Mesenchymal stem cell (in vitro differentiated cells and primary cell): Measurements from ENCODE around the gene C16orf86.

Source experiments
- DNase-seq: peaks from one replicate; pipeline ENCODE4 v3.0.0-alpha.2; 2013
- H2AFZ ChIP-seq: one replicate; pipeline ENCODE4 v1.6.1; 2013; ENCODE audit warnings: low read depth, mild to moderate bottlenecking, control low read depth, inconsistent platforms, low read length, moderate library complexity
- H2AK5ac ChIP-seq: 2 replicates; pipeline ENCODE4 v1.6.1; 2013; ENCODE audit warnings: low read length, moderate library complexity, mild to moderate bottlenecking, inconsistent platforms; ENCODE audit not compliant: severe bottlenecking
- H2BK120ac ChIP-seq: one replicate; pipeline ENCODE4 v1.6.1; 2013; ENCODE audit warnings: low read depth, mild to moderate bottlenecking, inconsistent platforms, low read length, moderate library complexity
- H2BK12ac ChIP-seq, 2 experiments: one replicate each; pipeline ENCODE4 v1.6.1; 2013; ENCODE audit warnings: inconsistent platforms in 2 of 2, low read length in 2 of 2, mild to moderate bottlenecking in 2 of 2, moderate library complexity in 2 of 2, control low read depth in 1 of 2
- H2BK15ac ChIP-seq: one replicate; pipeline ENCODE4 v1.6.1; 2013; ENCODE audit warnings: mild to moderate bottlenecking, low read depth, inconsistent platforms; ENCODE audit not compliant: poor library complexity, severe bottlenecking
- H2BK5ac ChIP-seq: 2 replicates; pipeline ENCODE4 v1.6.1; 2013; ENCODE audit warnings: low read depth, mild to moderate bottlenecking, low read length, control low read depth, inconsistent platforms; ENCODE audit not compliant: poor library complexity, severe bottlenecking
- H3K14ac ChIP-seq, 2 experiments: one replicate each; pipeline ENCODE4 v1.6.1; 2013; ENCODE audit warnings: inconsistent platforms in 2 of 2, low read length in 2 of 2, control low read depth in 1 of 2, mild to moderate bottlenecking in 1 of 2, moderate library complexity in 1 of 2
- H3K18ac ChIP-seq, 2 experiments: one replicate each; pipeline ENCODE4 v1.6.1; 2013; ENCODE audit warnings: inconsistent platforms in 2 of 2, low read length in 2 of 2, control low read depth in 1 of 2, low read depth in 1 of 2, mild to moderate bottlenecking in 1 of 2
- H3K23ac ChIP-seq, 2 experiments: one replicate each; pipeline ENCODE4 v1.6.1; 2013; ENCODE audit warnings: inconsistent platforms in 2 of 2, low read length in 2 of 2, mild to moderate bottlenecking in 2 of 2, moderate library complexity in 2 of 2, control low read depth in 1 of 2
- H3K27ac ChIP-seq: 2 replicates; pipeline ENCODE4 v1.5.1; 2013; ENCODE audit warnings: mild to moderate bottlenecking, moderate library complexity, low read length, control low read depth, inconsistent platforms; ENCODE audit not compliant: poor library complexity, severe bottlenecking
- H3K27me3 ChIP-seq, 2 experiments: 2 replicates each; pipeline versions ENCODE4 v1.6.1 to v1.7.0; 2013; ENCODE audit warnings: low read length in 2 of 2, mild to moderate bottlenecking in 2 of 2, moderate library complexity in 2 of 2, control low read depth in 1 of 2, inconsistent platforms in 1 of 2; ENCODE audit not compliant: control insufficient read depth in 1 of 2, insufficient read depth in 1 of 2
- H3K36me3 ChIP-seq, 2 experiments: 2 replicates each; pipeline versions ENCODE4 v1.6.1 to v1.7.0; 2013; ENCODE audit warnings: low read length in 2 of 2, control low read depth in 1 of 2, inconsistent platforms in 1 of 2, low read depth in 1 of 2, mild to moderate bottlenecking in 1 of 2; ENCODE audit not compliant: insufficient read depth in 2 of 2, control insufficient read depth in 1 of 2
- H3K4ac ChIP-seq, 2 experiments: one replicate each; pipeline ENCODE4 v1.6.1; 2013; ENCODE audit warnings: inconsistent platforms in 2 of 2, low read length in 2 of 2, mild to moderate bottlenecking in 2 of 2, moderate library complexity in 2 of 2, control low read depth in 1 of 2, low read depth in 1 of 2
- H3K4me1 ChIP-seq: 2 replicates; pipeline ENCODE4 v1.6.1; 2013; ENCODE audit warnings: low read depth, low read length, control low read depth; ENCODE audit not compliant: control insufficient read depth, insufficient read depth
- H3K4me2 ChIP-seq: 2 replicates; pipeline ENCODE4 v1.6.1; 2013; ENCODE audit warnings: low read length, mild to moderate bottlenecking, inconsistent platforms; ENCODE audit not compliant: poor library complexity, severe bottlenecking
- H3K4me3 ChIP-seq, 2 experiments: 2 replicates each; pipeline versions ENCODE4 v1.5.1 to v1.7.0; 2013; ENCODE audit warnings: low read length in 2 of 2, mild to moderate bottlenecking in 2 of 2, control low read depth in 1 of 2, low read depth in 1 of 2; ENCODE audit not compliant: insufficient read depth in 1 of 2
- H3K79me1 ChIP-seq: replicated peaks from 2 replicates; pipeline ENCODE4 v1.6.1; 2013; ENCODE audit warnings: mild to moderate bottlenecking, control low read depth, low read length, inconsistent platforms; ENCODE audit not compliant: poor library complexity, severe bottlenecking
- H3K9ac ChIP-seq: 2 replicates; pipeline ENCODE4 v1.7.0; 2013; ENCODE audit warnings: mild to moderate bottlenecking, low read length, moderate library complexity
- H3K9me3 ChIP-seq: 2 replicates; pipeline ENCODE4 v1.7.0; 2013; ENCODE audit warnings: mild to moderate bottlenecking, low read length; ENCODE audit not compliant: control insufficient read depth
- H4K8ac ChIP-seq: one replicate; pipeline ENCODE4 v1.6.1; 2013; ENCODE audit warnings: inconsistent platforms, mild to moderate bottlenecking, low read length, moderate library complexity
- H4K91ac ChIP-seq: one replicate; pipeline ENCODE4 v1.6.1; 2013; ENCODE audit warnings: mild to moderate bottlenecking, low read length, inconsistent platforms
- WGBS: methylation state at CpG from one replicate; pipeline ENCODE4 v1.1.7; 2013; ENCODE audit warnings: mixed read lengths; 5-methylcytosine and 5-hydroxymethylcytosine counted together

The C16orf86 gene

GRCh38 chr16:67636713-67637112, 29.9 kb upstream of the C16orf86 start:
- Histone ChIP-seq H3K79me1 (peaks cover 24% of the 10 kb centered on the region), H3K14ac (no peak overlapping the region), H4K8ac (no peak overlapping the region), H2BK120ac (no peak overlapping the region), H3K36me3 (peaks cover 52 to 53% of the 10 kb centered on the region in 2 experiments), H3K27ac (no peak overlapping the region), H3K4me1 (no peaks in the 10 kb centered on the region), H2AFZ (no peak overlapping the region), H2BK15ac (no peak overlapping the region), H4K91ac (no peak overlapping the region), H2AK5ac (no peak overlapping the region), H3K4me3 (no peak overlapping the region), H3K23ac (no peak overlapping the region), H3K27me3 (no peaks in the 10 kb centered on the region), H3K9me3 (no peaks in the 10 kb centered on the region), H3K4me2 (no peak overlapping the region), H3K4ac (no peak overlapping the region), H2BK5ac (no peak overlapping the region), H2BK12ac (no peak overlapping the region), H3K18ac (no peak overlapping the region), H3K9ac (no peak overlapping the region)
- 98% methylated on average over 8 of the region's 8 CpGs for WGBS
- DNase-seq: no peak

- H3K27me3 ChIP-seq: no peaks in the 10 kb centered on the region
- H2BK5ac ChIP-seq: no peak overlapping the region
- no peak overlapping the region for H4K91ac ChIP-seq
- peaks cover 46 to 49% of the 10 kb centered on the region in 2 experiments for H3K36me3 ChIP-seq
- no peak overlapping the region for H3K18ac ChIP-seq
- peaks cover 18% of the 10 kb centered on the region for H3K79me1 ChIP-seq
- no peak overlapping the region for H3K4me2 ChIP-seq
- H2BK15ac ChIP-seq: no peak overlapping the region
- no peak overlapping the region for H3K27ac ChIP-seq
- H3K4ac ChIP-seq: no peak overlapping the region
- H3K9ac ChIP-seq: no peak overlapping the region
- no peak overlapping the region for H2AFZ ChIP-seq
- H2BK12ac ChIP-seq: no peak overlapping the region
- H3K4me3 ChIP-seq: no peak overlapping the region
- 95% methylated on average over 12 of the region's 12 CpGs for WGBS
- no peak overlapping the region for H3K23ac ChIP-seq
- H2AK5ac ChIP-seq: no peak overlapping the region
- H2BK120ac ChIP-seq: no peak overlapping the region
- no peaks in the 10 kb centered on the region for H3K4me1 ChIP-seq
- H3K9me3 ChIP-seq: no peaks in the 10 kb centered on the region
- no peak for DNase-seq
- no peak overlapping the region for H3K14ac ChIP-seq
- no peak overlapping the region for H4K8ac ChIP-seq
These were observed 29.0 kb upstream of the C16orf86 start for GRCh38 chr16:67637625-67638024.

GRCh38 chr16:67641779-67642708, 24.6 kb upstream of the C16orf86 start:
- peaks cover 18 to 30% of the 10 kb centered on the region in 2 experiments for H3K27me3 ChIP-seq
- 89% methylated on average over 10 of the region's 10 CpGs for WGBS
- no peak overlapping the region for H3K9ac ChIP-seq
- DNase-seq: no peak
- H3K4me1 ChIP-seq: peaks cover 8% of the 10 kb centered on the region
- peaks cover 21 to 23% of the 10 kb centered on the region in 2 experiments for H3K36me3 ChIP-seq
- no peak overlapping the region for H3K18ac ChIP-seq
- H3K79me1 ChIP-seq: no peaks in the 10 kb centered on the region
- no peak overlapping the region for H3K4me3 ChIP-seq
- no peaks in the 10 kb centered on the region for H3K9me3 ChIP-seq
- H2AK5ac ChIP-seq: no peak overlapping the region
- H2BK12ac ChIP-seq: no peak overlapping the region
- no peak overlapping the region for H4K8ac ChIP-seq
- H3K14ac ChIP-seq: no peak overlapping the region
- H4K91ac ChIP-seq: no peak overlapping the region
- no peak overlapping the region for H3K23ac ChIP-seq
- no peak overlapping the region for H2BK120ac ChIP-seq
- H3K4me2 ChIP-seq: no peak overlapping the region
- no peak overlapping the region for H3K27ac ChIP-seq
- no peak overlapping the region for H2BK5ac ChIP-seq
- H2BK15ac ChIP-seq: no peak overlapping the region
- no peak overlapping the region for H3K4ac ChIP-seq
- H2AFZ ChIP-seq: no peak overlapping the region

DNA sequence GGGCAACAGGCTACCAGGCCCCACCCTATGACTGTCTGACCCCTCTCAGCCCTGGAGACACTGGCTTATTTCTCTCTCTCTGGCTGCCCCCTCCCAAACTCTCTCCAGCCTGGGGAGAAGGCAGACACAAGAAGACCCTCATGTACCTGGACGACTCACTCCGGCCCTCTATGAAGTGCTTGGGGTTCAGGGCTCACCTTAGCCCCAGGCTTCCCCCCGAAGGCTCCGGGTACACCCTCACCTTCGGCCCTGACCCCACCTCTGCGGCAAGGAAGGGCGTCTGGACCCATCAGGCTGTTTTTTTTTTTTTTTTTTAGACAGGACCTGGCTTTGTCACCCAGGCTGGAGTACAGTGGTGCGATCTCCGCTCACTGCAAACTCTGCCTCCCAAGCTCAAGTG, 22.6 kb upstream of the C16orf86 start:
- Histone ChIP-seq H4K91ac (no peak overlapping the region), H3K4me2 (no peak overlapping the region), H2AFZ (no peak overlapping the region), H3K9ac (no peak overlapping the region), H3K79me1 (no peaks in the 10 kb centered on the region), H3K4ac (no peak overlapping the region), H2BK120ac (no peak overlapping the region), H3K27ac (no peak overlapping the region), H2BK12ac (no peak overlapping the region), H3K9me3 (no peaks in the 10 kb centered on the region), H2BK15ac (no peak overlapping the region), H3K14ac (no peak overlapping the region), H3K36me3 (peaks cover 2 to 11% of the 10 kb centered on the region in 2 experiments), H2BK5ac (no peak overlapping the region), H2AK5ac (no peak overlapping the region), H3K4me1 (peaks cover 8% of the 10 kb centered on the region), H3K18ac (no peak overlapping the region), H3K27me3 (peaks cover 18 to 48% of the 10 kb centered on the region in 2 experiments), H3K23ac (no peak overlapping the region), H3K4me3 (no peak overlapping the region), H4K8ac (no peak overlapping the region)
- WGBS: 90% methylated on average over 9 of the region's 9 CpGs
- no peak for DNase-seq
